ENCODE results near the gene IQSEC2. TPM values are rescaled to one million over a fixed set of nuclear protein-coding genes. Genes with fewer than 3 reads are reported as not detected.

IQSEC2 gene
- total and polyA plus RNA-seq, 2 of the 4 experiments (the other 2 are of a cell fraction) = 2.5 to 11.4 TPM

GRCh38 chrX:53319614-53320542, 38.5 kb upstream of the IQSEC2 start (continued):
- TF ChIP-seq SMC3 (IDR thresholded peaks at IDR 0.05; ENCODE audit: low read depth, low read length) = no peak
- no peak for TF ChIP-seq RCOR1 (IDR thresholded peaks at IDR 0.05; ENCODE audit: insufficient replicate concordance, low read length)

GRCh38 chrX:53318766-53319353, 37.5 kb upstream of the IQSEC2 start:
- 67% methylated on average over 3 of the region's 10 CpGs; no CpG with 5 or more reads in 1 of the 2 experiments for WGBS, 2 experiments (ENCODE audit: extremely low coverage in 2 of 2, insufficient read length in 1 of 2)
- BruUV-seq (replicated peaks) = no TSS peak
- Histone ChIP-seq H2AK9ac (replicated peaks; ENCODE audit: low read depth, low read length, poor library complexity) (no peak overlapping the region), H3K9me1 (ENCODE audit: insufficient read depth, low read length) (0 out of 2 replicates have a peak, but pooled peaks cover 3% of the 10 kb centered on the region), H2BK20ac (ENCODE audit: low read depth, low read length) (no peak overlapping the region), H2BK15ac (ENCODE audit: low read depth, low read length) (no peak overlapping the region), H4K91ac (ENCODE audit: insufficient read depth, low read depth, low read length) (no peak overlapping the region), H3K14ac (replicated peaks; ENCODE audit: low read depth, low read length) (no peak overlapping the region), H4K5ac (ENCODE audit: low read depth, low read length) (no peak overlapping the region), H3K56ac (ENCODE audit: extremely low read depth, insufficient read depth, low read length) (no peak overlapping the region), H3K27ac (ENCODE audit: insufficient read depth, low read length) (no peak overlapping the region), H3K4ac (ENCODE audit: low read depth, low read length) (no peak overlapping the region), H3K79me1 (ENCODE audit: low read depth in 1 of 2, low read length in 2 of 2) (no peaks in the 10 kb centered on the region), H2AK5ac (ENCODE audit: low read depth, low read length) (no peak overlapping the region), H3K23ac (ENCODE audit: low read depth, low read length) (no peak overlapping the region), H3K27me3 (ENCODE audit: control insufficient read depth, insufficient read depth, low read length) (peaks cover 55% of the 10 kb centered on the region), H3K4me3 (ENCODE audit: insufficient read depth, low read depth, low read length) (no peak overlapping the region), H4K8ac (ENCODE audit: low read depth in 2 of 2, low read length in 2 of 2) (no peak overlapping the region), H3K4me2 (ENCODE audit: low read depth, low read length) (no peak overlapping the region), H2BK120ac (ENCODE audit: low read depth, low read length) (no peak overlapping the region), H3K36me3 (ENCODE audit: control insufficient read depth, insufficient read depth, low read length) (no peaks in the 10 kb centered on the region), H2AFZ (replicated peaks; ENCODE audit: low read length, poor library complexity) (no peak overlapping the region), H3K9me3 (ENCODE audit: control insufficient read depth, insufficient read depth, low read length) (no peaks in the 10 kb centered on the region), H3K9ac (ENCODE audit: low read depth, low read length) (no peak overlapping the region), H4K20me1 (ENCODE audit: insufficient read depth, low read length) (no peaks in the 10 kb centered on the region), H2BK5ac (ENCODE audit: low read depth, low read length, poor library complexity, severe bottlenecking) (no peak overlapping the region), H3K4me1 (ENCODE audit: control insufficient read depth, insufficient read depth, low read length) (no peaks in the 10 kb centered on the region), H3K18ac (ENCODE audit: low read depth, low read length) (no peak overlapping the region)
- DNase-seq (no peak), ATAC-seq (ENCODE audit: low read depth) (no peak)
- intact Hi-C loops (cut with micrococcal nuclease) (no loop called here), in situ Hi-C loops (cut with MboI; ENCODE audit: low sequenced_read_pairs) (no loop called here), dilution Hi-C loops (cut with HindIII; ENCODE audit: low sequenced_read_pairs, unreplicated experiment) (no loop called here)
- POLR2A ChIA-PET (ENCODE audit: unreplicated experiment) = no interaction called here
- CTCF ChIA-PET = interaction anchor here (0.9 to 1.1 kb wide), 3 partner anchors 16 to 163 kb away, joined by 3 to 8 read pairs (median 4); no protein-coding TSS in a partner anchor
- TF ChIP-seq FOS (IDR thresholded peaks at IDR 0.05; ENCODE audit: low read depth, low read length) (no peak), MAZ (IDR thresholded peaks at IDR 0.05; ENCODE audit: borderline replicate concordance, low read depth, low read length) (no peak), CHD1 (IDR thresholded peaks at IDR 0.05; ENCODE audit: low read depth, low read length) (no peak), SMC3 (IDR thresholded peaks at IDR 0.05; ENCODE audit: low read depth, low read length) (no peak), POLR2A (IDR thresholded peaks at IDR 0.05; ENCODE audit: low read depth, low read length) (no peak), RFX5 (IDR thresholded peaks at IDR 0.05; ENCODE audit: low read depth, low read length) (no peak), USF2 (IDR thresholded peaks at IDR 0.05; ENCODE audit: low read depth, low read length) (no peak), RAD21 (IDR thresholded peaks at IDR 0.05; ENCODE audit: low read length) (no peak), ELK1 (IDR thresholded peaks at IDR 0.05; ENCODE audit: borderline replicate concordance, low read depth, low read length) (no peak), NFE2L2 (IDR thresholded peaks at IDR 0.05; ENCODE audit: low read depth, low read length) (no peak), MXI1 (IDR thresholded peaks at IDR 0.05; ENCODE audit: borderline replicate concordance, low read depth, low read length) (no peak)
